Femur (tissue), 1 donor: ENCODE results near the gene TLCD2.
"Not testable (repeated sequence)": the region's sequence is repeated elsewhere in the genome, so short reads cannot be mapped to it uniquely, and the experiment has no call there.

Source experiments
- DNase-seq: peaks from one replicate; pipeline ENCODE4 v3.0.0-alpha.2; 2017

Gene TLCD2

GRCh38 chr17:1709971-1710806 is at the start of gene TLCD2:
TSS of gene TLCD2 (minus strand) at chr17:1710377. CDS start at chr17:1710242, 135 bp downstream.
- peak; percentile 83 for DNase-seq

- DNase-seq: no peak
Observed at GRCh38 chr17:1759529-1759928, 49.4 kb upstream of the TLCD2 start.

GRCh38 chr17:1758807-1759206 is 48.6 kb upstream of the TLCD2 start:
- DNase-seq: no peak

GRCh38 chr17:1755827-1756262 is 45.7 kb upstream of the TLCD2 start:
- DNase-seq: peak; percentile 26

- DNase-seq: peak; percentile 74
Observed at GRCh38 chr17:1755252-1755826, 45.2 kb upstream of the TLCD2 start.

- DNase-seq: no peak
Observed at GRCh38 chr17:1754430-1755112, 44.4 kb upstream of the TLCD2 start.

GRCh38 chr17:1753767-1754429 is 43.7 kb upstream of the TLCD2 start:
- no peak for DNase-seq

- DNase-seq: peak; percentile 29
Observed at GRCh38 chr17:1752425-1753262, 42.5 kb upstream of the TLCD2 start.

GRCh38 chr17:1750628-1751027 is 40.5 kb upstream of the TLCD2 start:
- no peak for DNase-seq

- DNase-seq: peak; percentile 33
Observed at GRCh38 chr17:1746975-1747543, 36.9 kb upstream of the TLCD2 start.

- no peak for DNase-seq
Observed at GRCh38 chr17:1745513-1746020, 35.4 kb upstream of the TLCD2 start.

GRCh38 chr17:1744551-1745512 is 34.7 kb upstream of the TLCD2 start:
- no peak for DNase-seq

GRCh38 chr17:1743088-1743439 is 32.9 kb upstream of the TLCD2 start:
- peak; percentile 18 for DNase-seq

GRCh38 chr17:1742371-1743087 is 32.4 kb upstream of the TLCD2 start, which contains the start of gene SERPINF2:
TSS of gene SERPINF2 (plus strand) at chr17:1742871. CDS start at chr17:1744996, 2,125 bp downstream.
- DNase-seq: no peak

GRCh38 chr17:1741899-1742298 is 31.7 kb upstream of the TLCD2 start:
- not testable (repeated sequence) for DNase-seq

GRCh38 chr17:1737531-1738291 is 27.5 kb upstream of the TLCD2 start:
- DNase-seq: no peak

GRCh38 chr17:1736348-1737281 is 26.4 kb upstream of the TLCD2 start:
- DNase-seq: peak; percentile 53
